ENCODE results near the gene CAPZB.

DNA sequence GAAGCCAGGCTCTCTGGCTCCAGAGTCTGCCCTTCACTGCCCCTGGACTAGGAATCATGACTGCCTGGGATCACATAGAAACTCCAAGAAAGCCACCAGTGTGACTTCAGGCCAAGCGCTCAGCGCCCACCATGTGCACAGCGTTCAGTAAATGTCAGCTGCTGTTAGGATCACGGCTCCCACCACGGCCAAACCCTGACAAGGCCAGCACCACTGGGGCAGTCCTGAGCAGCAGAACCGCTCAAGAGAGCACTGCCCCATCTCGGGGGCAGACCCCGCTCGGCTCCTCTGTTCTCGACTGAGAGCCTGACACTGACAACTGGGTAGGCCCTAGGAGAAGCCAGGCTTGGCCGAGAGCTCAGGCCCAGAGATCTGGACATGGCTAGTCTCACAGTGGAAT, 10.0 kb downstream of the CAPZB start:
- TF ChIP-seq CTCF (IDR thresholded peaks at IDR 0.05) = no peak
- TF ChIP-seq POLR2A (IDR thresholded peaks at IDR 0.05) = no peak
